D721Med (cell line): ENCODE results near the gene GART.
"Not testable (repeated sequence)": the region's sequence is repeated elsewhere in the genome, so short reads cannot be mapped to it uniquely, and the experiment has no call there.

Experiments used
- DNase-seq: peaks from one replicate; pipeline ENCODE4 v3.0.0; 2011; ENCODE audit warnings: low spot score; ENCODE audit not compliant: insufficient read length
- FAIRE-seq: peaks from 2 replicates; lab custom pipeline; 2011; peaks lifted over from hg19 to GRCh38; lab: Jason Lieb, UNC
- CTCF ChIP-seq: IDR thresholded peaks from 2 replicates; pipeline ENCODE4 v1.5.1; 2012; ENCODE audit warnings: mild to moderate bottlenecking, control low read depth; ENCODE audit not compliant: insufficient read depth; ENCODE audit errors: missing control alignments

GART gene

GRCh38 chr21:33514229-33514628, 27.7 kb downstream of the GART start:
- FAIRE-seq (no peak), DNase-seq (no peak)
- TF ChIP-seq CTCF, result no peak

- DNase-seq, result no peak
- no peak for TF ChIP-seq CTCF
- no peak for FAIRE-seq
Measured at GRCh38 chr21:33512481-33512880, 29.4 kb downstream of the GART start.

- TF ChIP-seq CTCF, result no peak
- DNase-seq (no peak), FAIRE-seq (no peak)
Measured at GRCh38 chr21:33511639-33512038, 30.3 kb downstream of the GART start.

- no peak for FAIRE-seq
- no peak for DNase-seq
Measured at GRCh38 chr21:33510826-33511225, 31.1 kb downstream of the GART start.

GRCh38 chr21:33507003-33507402, 34.9 kb downstream of the GART start:
- not testable (repeated sequence) for DNase-seq, FAIRE-seq

More at GRCh38 chr21:33510826-33511225, 31.1 kb downstream of the GART start:
- no peak for TF ChIP-seq CTCF

GRCh38 chr21:33505833-33506232, 36.1 kb downstream of the GART start:
- FAIRE-seq (no peak), DNase-seq (no peak)
- no peak for TF ChIP-seq CTCF

GRCh38 chr21:33496345-33496744, 45.6 kb downstream of the GART start:
- no peak for FAIRE-seq
- DNase-seq, result no peak
- no peak for TF ChIP-seq CTCF

GRCh38 chr21:33495743-33496142, 46.2 kb downstream of the GART start:
- no peak for TF ChIP-seq CTCF
- FAIRE-seq (no peak), DNase-seq (no peak)
